GM18526 (cell line): Measurements from ENCODE around the gene TPM4.

Source experiments
- POLR2A ChIP-seq: IDR thresholded peaks from 3 replicates; pipeline ENCODE4 v1.6.1; 2011; ENCODE audit not compliant: insufficient read length; ENCODE audit errors: extremely low read depth

Gene TPM4

GRCh38 chr19:16062789-16063188 is 13.5 kb upstream of the TPM4 start:
- TF ChIP-seq POLR2A = no peak

- no peak for TF ChIP-seq POLR2A
Measured at GRCh38 chr19:16064209-16064889, 11.9 kb upstream of the TPM4 start.

DNA sequence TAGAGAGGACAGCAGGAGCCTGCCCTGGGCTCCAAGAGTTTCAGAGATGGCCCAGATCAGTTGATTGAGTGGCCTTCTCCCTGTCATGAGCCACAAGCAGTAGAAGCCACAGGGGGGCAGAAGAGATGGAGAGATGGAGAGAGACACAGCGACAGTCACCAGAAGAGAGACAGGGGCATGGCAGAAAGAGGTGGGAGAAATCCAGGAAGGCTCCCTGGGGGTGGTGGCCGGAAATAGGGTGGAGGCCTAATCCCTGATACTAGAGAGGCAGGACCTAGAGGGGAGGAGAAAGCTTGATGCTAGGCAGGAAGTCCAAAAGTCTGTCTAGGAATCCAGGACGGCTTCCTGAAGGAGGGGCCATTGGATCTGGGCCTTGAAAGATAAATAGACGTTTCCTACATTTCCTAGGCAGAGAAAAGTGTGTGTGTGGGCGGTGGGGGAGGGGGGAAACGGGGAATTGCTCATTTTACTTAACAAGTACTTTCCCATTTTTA is 9.6 kb upstream of the TPM4 start:
- TF ChIP-seq POLR2A = no peak

- no peak for TF ChIP-seq POLR2A
Measured at GRCh38 chr19:16067205-16067938, 8.9 kb upstream of the TPM4 start.

GRCh38 chr19:16068696-16069259 is 7.5 kb upstream of the TPM4 start:
- no peak for TF ChIP-seq POLR2A

GRCh38 chr19:16069813-16070365 is 6.4 kb upstream of the TPM4 start:
- TF ChIP-seq POLR2A = no peak

DNA sequence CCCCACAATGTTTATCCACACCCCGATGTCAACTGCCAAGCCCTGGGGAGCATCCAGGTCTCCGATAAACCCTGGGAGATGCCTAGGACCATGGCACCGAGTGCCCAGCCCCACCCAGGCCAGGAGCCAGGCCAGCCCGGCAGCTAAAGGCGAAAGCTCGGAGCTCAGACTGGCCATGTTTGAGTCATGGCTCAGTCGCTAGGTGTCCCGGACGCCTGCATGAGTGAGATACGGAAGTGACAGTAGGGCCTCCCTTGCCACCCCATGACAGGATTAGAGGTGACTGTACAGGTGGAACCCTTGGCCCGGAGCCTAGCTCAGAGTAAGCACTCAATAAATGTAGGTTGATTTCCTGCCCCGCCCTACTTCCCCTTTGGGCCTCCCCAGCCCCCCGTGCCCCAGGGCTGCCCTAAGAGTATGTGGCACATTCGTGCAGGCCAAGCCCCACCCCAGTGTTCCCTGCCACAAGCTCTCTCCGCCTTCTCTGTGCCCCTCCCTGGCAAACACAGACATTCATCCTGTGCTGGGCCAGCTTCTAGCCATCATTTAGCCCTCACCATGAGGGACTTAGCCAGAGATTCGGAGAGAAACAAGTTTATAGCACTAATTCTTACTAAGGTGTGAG is 5.8 kb upstream of the TPM4 start:
- peak; percentile 72 for TF ChIP-seq POLR2A

- no peak for TF ChIP-seq POLR2A
Measured at GRCh38 chr19:16071072-16071691, 5.1 kb upstream of the TPM4 start.

DNA sequence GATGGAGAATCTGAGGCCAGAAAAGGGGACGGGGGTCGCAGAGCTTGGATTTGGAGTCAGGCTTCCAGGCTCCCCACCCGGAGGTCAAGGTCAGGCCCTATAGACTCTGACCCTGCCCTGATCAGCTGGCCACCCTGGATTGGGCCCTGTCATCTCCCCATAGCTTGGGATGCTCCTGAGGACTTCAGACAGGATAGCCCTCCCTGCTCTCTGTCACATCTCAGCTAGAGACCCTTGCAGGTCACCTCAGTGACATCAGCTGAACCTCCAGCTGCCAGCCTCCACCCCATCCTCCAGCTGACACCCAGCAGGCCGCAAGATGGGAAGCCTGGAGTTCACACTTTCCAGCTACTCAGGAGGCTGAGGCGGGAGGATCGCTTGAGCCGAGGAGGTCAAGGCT is 2.8 kb upstream of the TPM4 start:
- TF ChIP-seq POLR2A = no peak

GRCh38 chr19:16073988-16074387 is 2.3 kb upstream of the TPM4 start:
- TF ChIP-seq POLR2A = no peak

GRCh38 chr19:16074488-16075365 is 1.6 kb upstream of the TPM4 start:
- no peak for TF ChIP-seq POLR2A

DNA sequence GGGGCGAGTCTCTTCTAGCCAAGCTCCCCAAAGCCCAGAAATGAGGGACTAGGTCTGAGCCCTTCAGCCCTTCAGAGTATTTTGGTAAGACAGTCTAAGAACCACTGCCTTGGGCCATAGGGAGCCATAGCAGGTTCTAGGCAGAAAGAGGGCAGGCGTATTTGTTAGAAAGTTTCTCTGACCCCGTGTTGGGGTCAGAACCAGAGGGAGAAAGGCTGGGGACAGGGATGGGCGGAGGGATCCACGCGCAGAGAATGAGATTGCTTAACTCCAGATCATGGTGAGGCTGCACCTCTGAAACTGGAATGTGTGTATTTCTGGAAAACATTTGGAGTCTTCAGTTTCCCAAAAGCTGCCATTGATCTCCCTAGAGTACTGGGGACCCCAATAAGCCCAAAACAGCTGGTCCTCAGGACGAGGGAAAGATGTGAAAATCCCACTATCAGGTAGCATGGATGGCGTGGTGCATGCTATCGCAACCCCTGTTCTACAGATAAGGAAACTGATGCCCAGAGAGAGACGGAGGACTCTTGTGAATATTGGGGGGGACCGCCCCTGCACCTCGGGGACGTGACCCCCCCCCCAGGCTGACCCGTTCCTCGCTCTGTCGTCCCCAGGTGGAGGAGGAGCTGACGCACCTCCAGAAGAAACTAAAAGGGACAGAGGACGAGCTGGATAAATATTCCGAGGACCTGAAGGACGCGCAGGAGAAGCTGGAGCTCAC is 703 bp upstream of the TPM4 start:
- TF ChIP-seq POLR2A = no peak

GRCh38 chr19:16076958-16077611 is 790 bp downstream of the TPM4 start:
- no peak for TF ChIP-seq POLR2A
